HG03025 (cell line): Measurements from ENCODE around the gene PTMS.

ENCODE experiments used
- ATAC-seq: cut with Tn5 transposase; IDR thresholded peaks from one replicate; pipeline ENCODE4 v1.9.1; 2021; ENCODE audit warnings: mild to moderate bottlenecking, moderate library complexity; ENCODE audit not compliant: unreplicated experiment, low FRiP score

Gene PTMS

DNA sequence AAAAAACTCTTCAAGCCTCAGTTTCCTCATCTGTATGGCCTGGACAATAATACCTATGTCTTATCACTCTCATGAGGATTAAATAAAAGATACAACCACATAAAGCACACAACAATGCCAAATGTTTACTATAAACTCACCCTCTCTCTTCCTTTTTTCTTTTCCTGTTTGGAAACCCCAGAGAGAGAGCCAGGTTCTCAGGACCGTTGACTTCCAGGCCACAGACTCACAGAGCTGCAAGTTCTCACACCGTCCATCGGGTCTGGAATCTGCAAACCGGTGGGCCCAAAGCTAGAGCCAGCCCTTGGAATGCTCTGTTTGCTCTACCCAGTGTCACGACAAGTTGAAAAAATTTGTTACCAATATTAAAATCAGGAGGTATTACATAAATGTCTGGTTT is 18.6 kb downstream of the PTMS start:
- no peak for ATAC-seq

DNA sequence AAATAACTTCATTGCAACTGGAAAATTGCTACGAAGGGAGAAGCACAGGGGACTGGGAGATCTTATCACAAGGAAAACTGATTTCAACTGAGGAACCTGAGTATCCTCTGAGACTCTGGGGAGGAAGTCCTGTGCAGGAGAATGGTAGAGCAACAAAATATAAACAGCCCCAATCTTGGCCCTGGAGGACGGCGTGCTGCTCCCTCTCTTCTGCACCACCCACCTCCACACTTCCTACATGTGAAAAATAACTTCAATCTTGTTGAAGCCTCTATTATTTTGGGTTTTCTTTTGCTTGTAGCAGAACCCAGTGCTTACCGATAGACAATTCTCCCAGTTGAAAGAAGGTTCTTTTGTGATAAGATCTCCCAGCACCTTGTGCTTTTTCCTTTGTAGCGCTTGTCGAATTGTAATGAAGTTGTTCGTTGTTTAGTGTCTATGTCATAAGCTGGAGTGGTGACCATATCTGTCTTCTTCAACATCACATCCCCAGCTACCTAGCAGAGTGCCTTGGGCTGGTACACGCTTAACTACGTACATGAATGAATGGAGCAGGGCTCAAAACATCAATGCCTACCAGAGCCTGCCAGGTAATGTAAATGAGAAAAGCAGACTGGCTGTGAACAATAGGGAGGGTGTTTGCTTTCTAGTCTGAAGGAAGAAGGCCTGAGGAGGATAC is 20.4 kb downstream of the PTMS start:
- ATAC-seq, result no peak

DNA sequence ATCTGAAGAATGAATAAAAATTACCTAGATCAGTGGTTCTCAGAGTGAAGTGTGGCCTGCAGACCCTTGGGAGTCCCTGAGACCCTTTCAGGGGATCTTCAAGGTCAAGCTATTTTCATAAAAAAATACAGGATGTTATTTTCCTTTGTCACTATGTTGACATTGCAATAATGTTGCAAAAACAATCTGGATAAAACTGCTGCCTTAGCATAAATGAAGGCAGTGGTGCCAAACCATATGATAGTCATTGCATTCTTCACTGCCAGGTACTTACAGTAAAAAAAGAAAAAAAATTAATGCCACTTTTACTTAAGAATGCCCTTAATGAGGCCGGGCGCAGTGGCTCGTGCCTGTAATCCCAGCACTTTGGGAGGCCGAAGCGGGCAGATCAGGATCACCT is 21.1 kb downstream of the PTMS start:
- ATAC-seq, result no peak

DNA sequence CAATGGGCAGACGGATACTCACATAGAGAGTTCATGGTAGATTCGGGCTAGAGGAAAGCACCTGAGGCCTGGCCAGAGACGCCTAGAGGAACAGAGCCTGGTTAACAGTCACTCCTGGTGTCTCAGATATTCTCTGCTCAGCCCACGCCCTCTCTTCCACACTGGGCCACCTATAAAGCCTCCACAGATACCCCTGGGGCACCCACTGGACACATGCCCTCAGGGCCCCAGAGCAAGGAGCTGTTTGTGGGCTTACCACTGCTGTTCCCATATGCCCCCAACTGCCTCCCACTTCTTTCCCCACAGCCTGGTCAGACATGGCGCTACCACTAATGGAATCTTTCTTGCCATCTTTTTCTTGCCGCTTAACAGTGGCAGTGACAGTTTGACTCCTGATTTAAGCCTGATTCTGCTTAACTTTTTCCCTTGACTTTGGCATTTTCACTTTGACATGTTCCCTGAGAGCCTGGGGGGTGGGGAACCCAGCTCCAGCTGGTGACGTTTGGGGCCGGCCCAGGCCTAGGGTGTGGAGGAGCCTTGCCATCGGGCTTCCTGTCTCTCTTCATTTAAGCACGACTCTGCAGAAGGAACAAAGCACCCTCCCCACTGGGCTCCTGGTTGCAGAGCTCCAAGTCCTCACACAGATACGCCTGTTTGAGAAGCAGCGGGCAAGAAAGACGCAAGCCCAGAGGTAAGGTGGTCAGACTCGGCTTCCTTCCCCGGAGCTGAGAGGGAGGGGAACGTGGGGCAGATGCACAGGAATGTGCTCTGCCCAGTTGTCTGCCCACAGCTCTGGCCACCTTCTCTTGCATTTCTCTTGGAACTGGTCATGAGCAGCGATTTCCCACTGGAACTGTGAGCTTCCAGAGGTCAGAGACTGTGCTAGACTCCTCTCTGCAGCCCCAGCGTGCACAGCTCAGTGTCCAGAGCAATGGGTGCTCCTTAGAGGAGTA is 23.1 kb downstream of the PTMS start, which contains the start of gene CD4:
TSS of gene CD4 (plus strand) at position 557 of the 953 bp plus-strand sequence. CDS start 10,611 bp downstream, outside the sequence.
- no peak for ATAC-seq

DNA sequence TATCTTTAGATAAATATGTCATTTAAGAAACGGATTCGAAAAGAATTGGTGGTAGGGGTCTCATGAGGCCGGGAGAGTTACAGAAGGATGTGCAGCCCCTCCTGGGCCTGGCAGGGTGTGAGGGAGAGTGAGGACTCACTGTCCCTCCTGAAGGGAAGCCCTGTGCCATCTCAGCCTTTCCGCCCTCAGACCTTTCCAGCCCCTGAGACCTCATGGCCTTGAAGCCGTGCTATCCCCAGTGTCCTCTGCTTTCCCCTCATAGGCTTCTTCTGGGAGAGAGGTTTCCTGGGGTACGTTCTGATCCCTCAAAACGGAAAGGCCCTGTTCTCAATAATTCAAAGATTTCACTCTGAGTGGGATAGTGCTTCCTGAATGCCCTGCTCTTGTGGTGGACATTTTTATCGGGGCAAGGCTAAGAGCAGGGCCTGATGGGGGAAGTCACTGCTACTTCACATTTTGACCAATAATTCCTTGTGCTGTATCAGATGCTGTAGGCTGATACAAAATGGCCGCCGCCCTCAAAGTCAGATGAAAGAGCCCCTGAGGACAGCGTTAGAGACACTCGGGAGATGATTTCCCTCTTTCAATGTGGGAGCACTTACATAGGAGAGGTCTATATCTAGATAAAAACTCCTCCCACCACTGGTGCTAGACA is 24.5 kb downstream of the PTMS start:
- no peak for ATAC-seq

DNA sequence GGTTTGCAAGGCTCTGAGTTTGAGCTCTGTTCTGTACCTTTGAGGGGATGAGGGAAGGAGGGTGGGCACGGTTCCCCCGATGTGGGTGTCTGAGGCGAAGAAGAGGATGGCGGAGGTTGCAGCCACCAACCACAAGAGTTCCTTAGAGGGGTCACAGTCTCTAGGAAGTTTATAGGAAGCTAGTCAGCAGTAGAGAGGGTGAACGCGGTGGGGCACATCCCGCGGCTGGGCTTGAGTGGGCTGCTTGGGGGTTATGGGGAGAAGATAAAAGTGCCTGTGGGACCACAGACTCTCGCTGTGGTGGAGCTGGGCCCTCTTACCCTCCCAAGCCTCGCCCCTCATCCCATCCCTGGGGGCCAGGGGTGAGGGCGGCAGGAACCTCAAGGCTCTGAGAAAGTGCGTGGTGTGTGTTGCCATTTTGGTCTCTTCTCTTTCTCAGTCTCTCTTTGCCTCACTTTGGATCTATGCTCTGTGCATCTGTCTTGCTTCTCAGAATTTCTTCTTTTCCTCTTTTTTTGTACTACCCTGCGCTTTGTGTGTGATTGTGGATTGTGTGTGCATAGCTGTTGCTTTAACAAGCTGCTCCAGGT is 25.9 kb downstream of the PTMS start:
- no peak for ATAC-seq

DNA sequence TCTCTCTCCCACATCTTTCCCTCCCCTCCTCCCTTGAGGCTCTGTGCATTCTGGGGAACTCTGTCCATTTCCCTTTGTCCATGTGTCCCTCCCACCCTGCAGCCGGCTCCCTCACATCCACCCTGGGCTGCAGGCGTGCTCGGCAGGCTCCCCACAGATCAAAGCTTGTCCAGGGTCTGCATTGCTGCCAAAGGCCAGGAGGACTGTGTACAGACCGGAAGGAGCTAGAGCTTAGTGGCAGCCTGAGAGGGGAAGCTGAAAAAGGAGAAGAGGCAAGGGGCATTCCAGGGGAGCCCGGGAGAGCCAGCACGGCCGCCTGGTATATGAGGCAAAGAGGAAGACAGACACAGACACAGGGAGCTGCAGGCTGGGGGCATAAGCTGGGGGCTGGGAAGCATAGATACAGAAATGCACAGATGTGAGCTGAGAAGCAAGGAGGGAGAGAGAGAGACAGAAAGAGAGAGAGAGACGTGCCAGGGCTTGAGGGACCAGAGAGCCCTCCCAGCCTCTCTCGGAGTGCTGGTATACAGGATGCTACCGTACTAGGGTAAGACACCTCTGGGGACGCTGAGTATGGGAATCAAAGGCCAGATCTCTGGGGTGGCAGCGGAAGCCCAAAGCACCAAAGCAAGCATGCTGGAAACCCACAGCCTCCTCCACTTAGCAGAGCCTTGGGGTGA is 26.5 kb downstream of the PTMS start:
- no peak for ATAC-seq

DNA sequence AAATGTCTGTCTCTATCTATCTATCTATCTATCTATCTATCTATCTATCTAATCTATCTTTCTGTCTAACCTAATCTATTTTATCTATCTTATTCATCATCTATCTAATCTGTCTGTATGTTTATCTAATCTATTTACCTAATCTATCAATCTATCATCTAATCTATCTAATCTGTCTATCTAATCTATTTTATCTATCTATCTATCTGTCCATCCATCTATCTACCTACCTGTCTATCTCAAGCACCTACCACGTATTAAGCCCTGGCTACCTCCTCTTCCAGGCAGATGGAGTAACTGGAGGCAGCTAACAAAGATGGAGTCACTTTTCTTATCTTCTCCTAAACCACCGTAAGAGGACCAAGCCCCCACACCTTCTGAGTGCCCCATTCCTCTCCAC is 28.9 kb downstream of the PTMS start:
- ATAC-seq, result no peak

DNA sequence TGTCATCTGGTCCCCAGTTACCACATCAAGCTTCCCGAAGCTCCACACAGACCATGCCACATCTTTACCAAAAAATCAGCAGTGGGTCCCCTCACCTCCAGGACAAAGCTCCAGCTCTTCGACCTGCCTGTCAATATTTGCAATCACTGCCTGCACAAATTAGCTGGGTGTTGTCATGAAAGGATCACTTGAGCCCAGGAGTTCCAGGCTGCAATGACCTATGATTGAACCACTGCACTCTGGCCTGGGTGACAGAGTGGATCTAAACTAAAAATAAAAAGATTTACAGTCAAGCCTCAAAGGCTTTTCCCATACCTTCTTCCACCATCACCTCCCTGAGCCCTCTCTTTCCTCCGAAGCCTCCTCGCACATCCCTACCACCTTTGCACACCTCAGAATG is 30.4 kb downstream of the PTMS start:
- no peak for ATAC-seq

DNA sequence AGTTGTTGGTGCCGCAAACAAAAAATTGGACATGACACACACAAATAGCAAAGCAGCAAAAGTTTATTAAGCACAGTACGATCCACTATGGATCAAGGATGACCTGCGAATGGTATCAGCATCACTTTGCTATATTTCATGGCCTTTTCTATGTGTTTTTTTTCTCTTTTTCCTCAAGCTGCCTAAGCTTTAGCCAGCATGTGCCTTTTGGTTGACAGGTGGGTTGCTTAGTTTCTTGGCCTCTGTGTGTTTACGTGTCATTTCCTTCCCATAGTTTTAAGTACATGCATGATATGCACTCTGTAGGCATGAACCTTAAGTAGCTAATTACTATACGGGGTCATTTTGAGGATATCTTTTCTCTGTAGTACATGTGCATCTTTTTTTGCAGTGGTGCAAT is 33.0 kb downstream of the PTMS start:
- ATAC-seq, result no peak

DNA sequence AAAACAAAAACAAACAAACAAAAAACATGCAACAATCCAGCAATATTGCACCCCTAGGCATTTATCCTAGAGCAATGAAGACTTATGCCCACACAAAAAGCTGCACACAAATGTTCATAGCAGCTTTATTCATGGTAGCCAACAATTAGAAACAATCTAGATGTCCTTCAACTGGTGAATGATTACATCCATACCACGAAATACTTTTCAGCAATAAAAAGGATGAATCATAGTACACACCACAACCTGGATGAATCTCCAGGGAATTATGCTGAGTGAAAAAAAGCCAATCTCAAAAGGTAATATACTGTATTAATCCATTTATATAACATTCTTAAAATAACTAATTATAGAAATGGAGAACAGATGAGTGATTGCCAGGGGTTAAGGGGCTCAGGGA is 41.0 kb downstream of the PTMS start:
- ATAC-seq, result no peak

DNA sequence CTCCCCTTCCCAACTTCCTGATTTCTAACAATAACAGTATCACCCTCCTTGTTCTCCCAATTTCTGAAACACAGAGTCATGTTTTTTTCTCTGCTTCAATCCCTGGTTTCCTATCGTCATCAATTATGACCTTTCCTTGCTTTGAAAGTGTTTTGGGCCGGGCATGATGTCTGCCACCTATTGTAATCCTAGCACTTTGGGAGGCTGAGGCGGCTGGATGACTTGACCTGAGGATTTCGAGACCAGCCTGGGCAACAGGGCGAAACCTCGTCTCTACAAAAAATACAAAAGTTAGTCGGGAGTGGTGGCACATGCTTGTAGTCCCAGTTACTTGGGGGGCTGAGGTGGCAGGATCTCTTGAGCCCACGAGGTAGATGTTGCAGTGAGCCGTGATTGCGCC is 42.9 kb downstream of the PTMS start:
- ATAC-seq, result no peak

DNA sequence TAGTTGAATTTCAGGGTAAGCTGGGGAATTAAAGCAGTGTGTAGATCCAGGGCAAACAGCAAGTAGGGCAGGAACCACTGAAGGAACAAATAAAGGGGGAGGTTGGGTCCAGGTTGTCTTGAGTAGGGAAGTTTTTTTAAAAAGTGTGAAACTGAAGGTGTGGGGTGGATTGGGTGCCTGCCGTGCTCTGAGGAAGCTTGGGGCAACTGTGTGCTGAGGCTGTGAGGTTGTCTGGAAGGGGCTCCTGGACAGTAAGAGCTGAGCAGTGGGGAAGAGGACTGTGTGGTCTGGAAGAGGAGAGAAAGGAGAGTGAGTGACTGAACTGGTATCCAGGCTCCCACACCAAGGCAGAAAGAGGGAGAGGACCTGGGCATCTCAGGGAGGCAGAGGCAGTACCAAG is 44.6 kb downstream of the PTMS start:
- no peak for ATAC-seq

DNA sequence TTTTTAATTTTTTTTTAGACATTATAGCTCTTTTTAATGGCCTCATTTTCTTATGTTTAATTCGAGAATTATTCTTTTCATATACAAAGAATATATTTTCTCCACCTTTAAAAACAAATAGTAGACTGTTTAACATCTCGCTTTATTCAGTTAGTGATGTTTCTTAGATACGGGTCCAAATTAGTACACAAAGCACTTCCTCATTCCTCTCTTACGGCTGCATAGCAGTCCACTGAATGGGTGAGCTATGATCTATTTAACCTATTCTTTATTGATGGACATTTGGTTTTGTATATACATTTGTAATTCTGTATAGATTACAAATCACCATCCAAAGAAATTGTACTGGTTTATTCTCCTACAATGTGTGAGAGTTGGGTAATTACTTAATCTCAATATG is 47.2 kb downstream of the PTMS start:
- ATAC-seq, result no peak

DNA sequence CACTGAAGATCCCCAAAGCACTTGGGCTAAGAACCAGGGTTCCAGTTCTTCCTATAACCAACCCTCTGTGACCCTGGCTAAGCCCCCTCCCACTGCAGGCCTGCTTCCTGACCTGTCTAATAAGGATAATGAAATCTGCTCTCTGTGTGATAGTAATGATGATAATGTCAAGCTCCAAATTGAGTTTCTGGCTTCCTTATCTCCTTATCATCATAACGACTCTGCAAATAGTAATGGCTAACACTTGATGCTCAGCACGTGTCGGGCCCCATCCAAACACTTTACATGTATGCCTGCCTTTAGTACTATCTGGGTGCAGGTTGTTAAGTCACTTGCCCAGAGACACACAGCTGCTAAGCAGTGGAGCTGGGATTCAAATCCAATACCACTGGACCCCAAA is 50.4 kb downstream of the PTMS start:
- no peak for ATAC-seq

DNA sequence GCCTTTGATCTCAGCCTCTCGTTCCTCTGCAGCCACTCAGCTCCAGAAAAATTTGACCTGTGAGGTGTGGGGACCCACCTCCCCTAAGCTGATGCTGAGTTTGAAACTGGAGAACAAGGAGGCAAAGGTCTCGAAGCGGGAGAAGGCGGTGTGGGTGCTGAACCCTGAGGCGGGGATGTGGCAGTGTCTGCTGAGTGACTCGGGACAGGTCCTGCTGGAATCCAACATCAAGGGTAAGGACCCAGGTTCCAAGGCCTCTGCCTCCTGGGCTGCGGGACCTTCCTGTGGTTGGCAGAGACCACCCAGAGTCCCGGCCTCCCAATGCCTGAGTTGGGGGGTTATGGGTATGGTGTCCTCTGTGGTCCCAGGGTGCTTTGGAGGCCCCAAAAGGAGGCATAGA is 50.9 kb downstream of the PTMS start:
- ATAC-seq, result no peak

DNA sequence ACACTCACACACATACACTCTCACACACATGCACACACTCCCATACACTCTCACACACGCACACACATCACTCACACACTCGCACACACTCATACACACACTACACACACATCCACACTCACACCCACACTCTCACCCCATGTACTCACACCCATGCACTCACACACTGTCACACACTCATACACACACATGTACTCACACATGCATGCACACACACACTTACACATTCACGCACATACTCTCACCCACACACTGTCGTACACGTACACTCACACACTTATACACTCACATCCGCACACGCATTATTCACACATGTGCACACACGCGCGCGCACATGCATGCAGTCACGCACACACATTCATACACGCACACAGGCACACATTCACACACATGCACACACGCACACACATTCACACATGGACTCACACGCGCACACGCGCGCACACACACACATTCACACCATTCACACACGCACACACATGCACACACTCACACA is 51.5 kb downstream of the PTMS start:
- ATAC-seq, result no peak

DNA sequence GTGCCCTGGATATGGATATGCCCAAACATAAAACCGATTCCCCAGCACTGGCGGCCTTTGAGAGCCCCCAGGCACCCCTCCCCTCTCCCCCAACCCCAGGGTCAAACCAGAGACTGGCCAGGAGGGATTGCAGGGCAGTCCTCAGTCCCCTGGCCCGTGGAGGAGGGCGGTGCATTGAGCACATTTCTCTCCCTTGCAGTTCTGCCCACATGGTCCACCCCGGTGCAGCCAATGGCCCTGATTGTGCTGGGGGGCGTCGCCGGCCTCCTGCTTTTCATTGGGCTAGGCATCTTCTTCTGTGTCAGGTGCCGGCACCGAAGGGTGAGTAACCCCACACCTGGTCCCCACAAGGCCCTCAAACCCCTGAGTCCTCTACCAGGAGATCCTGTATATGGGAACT is 52.1 kb downstream of the PTMS start:
- no peak for ATAC-seq

DNA sequence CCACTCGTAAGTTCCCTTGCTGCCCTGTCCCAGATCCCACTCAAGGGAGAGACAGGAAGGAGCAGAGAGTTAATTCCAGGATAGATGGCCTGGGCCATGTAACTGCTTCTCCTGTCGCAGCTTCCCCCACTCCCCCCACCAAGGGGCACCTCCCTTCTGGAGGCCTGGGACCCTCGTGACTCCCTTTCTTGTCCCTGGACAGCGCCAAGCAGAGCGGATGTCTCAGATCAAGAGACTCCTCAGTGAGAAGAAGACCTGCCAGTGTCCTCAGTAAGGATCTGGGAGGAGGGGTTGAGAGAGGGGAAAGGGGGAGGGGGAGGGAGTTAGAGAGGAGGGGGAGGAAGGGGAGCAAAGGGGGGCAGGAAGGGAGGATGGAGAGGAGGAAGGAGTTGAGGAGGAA is 52.5 kb downstream of the PTMS start:
- ATAC-seq, result no peak
